HG02763 (cell line): ENCODE data around the gene EMC9.

Experiments
- ATAC-seq: cut with Tn5 transposase; IDR thresholded peaks from one replicate; pipeline ENCODE4 v1.9.1; 2021; ENCODE audit warnings: mild to moderate bottlenecking, moderate library complexity; ENCODE audit not compliant: unreplicated experiment

The EMC9 gene

DNA sequence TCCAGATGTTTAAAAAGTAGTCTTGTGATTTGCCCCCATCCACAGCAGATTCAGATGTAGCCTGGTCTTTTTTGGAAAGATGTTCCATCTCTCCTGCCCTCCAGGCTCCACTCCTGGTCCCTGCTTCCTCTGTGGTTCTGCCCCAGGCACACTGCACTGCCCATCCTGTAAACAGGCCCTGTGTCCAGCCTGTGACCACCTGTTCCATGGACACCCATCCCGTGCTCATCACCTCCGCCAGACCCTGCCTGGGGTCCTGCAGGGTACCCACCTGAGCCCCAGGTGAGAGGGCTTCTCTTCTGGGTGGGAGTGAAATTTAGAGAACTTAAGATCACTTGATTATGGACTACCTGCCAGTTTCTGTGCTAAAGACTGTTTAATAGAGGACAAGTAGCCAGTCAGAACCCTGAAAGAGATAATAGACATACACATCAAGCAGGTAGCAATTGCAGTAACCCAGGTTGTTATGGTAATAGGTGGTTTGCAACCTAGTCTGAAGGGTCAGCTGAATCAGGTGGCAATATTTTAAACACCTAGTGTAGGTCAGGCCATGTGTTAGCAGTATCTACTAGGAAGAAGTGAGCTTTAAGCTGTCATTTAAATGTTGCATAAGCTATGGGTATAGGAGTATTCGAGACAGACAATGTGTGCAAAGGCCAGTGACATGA is 8.0 kb upstream of the EMC9 start:
- ATAC-seq: no peak

DNA sequence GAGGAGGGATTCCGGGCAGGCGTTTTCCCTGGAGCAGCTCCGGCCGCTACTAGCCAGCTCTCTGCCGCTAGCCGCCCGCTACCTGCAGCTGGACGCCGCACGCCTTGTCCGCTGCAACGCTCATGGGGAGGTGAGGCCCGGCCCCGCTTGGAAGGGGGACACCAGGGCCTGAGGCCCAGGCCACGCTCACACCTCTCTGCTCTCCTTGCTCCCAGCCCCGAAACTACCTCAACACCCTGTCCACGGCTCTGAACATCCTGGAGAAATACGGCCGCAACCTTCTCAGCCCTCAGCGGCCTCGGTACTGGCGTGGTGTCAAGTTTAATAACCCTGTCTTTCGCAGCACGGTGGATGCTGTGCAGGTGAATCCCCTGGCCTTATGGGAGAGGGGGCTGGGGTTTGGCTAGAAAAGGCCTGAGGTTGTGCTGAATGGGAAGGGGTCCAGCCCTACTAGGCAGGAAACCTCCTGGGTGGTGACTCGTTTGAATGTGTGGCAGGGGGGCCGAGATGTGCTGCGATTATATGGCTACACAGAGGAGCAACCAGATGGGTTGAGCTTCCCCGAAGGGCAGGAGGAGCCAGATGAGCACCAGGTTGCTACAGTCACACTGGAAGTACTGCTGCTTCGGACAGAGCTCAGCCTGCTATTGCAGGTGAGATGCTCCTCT is 6.5 kb upstream of the EMC9 start:
- ATAC-seq: no peak

- peak; percentile 78 for ATAC-seq
Measured at GRCh38 chr14:24146978-24147760, 5.8 kb upstream of the EMC9 start, which contains the start of gene RNF31. RNF31 (plus strand) TSS chr14:24147498; CDS start chr14:24147699, 201 bp downstream.

- peak; percentile 62 for ATAC-seq
Measured at GRCh38 chr14:24146453-24146977, 5.1 kb upstream of the EMC9 start, which contains the start of gene PSME2. PSME2 (minus strand) TSS chr14:24146610; CDS start chr14:24146581, 29 bp downstream.

- no peak for ATAC-seq
Measured at GRCh38 chr14:24145690-24146452, 4.5 kb upstream of the EMC9 start.

DNA sequence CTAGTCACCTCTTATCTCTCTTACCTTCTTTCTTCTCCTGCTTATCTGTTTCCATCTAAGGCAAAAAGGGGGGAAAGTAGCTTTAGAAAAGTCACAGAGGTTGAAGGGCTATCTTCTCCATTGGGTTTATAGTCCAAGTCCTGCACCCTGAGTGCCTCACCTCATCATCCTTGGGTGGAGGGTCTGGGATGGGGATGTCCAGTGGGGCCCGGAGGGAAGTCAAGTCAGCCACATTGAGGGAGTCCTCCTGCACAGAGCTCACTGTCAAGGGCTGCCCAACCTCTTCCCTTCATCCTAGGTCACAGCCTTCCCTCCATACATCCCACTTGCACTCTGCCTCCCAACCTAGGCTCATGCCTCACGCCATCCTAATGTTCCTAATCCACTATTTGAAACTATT is 3.8 kb upstream of the EMC9 start:
- no peak for ATAC-seq

- no peak for ATAC-seq
Measured at GRCh38 chr14:24144451-24144850, 3.1 kb upstream of the EMC9 start.

- no peak for ATAC-seq
Measured at GRCh38 chr14:24143511-24143910, 2.1 kb upstream of the EMC9 start.

GRCh38 chr14:24139272-24139934 is 2.0 kb downstream of the EMC9 start:
- ATAC-seq: no peak

DNA sequence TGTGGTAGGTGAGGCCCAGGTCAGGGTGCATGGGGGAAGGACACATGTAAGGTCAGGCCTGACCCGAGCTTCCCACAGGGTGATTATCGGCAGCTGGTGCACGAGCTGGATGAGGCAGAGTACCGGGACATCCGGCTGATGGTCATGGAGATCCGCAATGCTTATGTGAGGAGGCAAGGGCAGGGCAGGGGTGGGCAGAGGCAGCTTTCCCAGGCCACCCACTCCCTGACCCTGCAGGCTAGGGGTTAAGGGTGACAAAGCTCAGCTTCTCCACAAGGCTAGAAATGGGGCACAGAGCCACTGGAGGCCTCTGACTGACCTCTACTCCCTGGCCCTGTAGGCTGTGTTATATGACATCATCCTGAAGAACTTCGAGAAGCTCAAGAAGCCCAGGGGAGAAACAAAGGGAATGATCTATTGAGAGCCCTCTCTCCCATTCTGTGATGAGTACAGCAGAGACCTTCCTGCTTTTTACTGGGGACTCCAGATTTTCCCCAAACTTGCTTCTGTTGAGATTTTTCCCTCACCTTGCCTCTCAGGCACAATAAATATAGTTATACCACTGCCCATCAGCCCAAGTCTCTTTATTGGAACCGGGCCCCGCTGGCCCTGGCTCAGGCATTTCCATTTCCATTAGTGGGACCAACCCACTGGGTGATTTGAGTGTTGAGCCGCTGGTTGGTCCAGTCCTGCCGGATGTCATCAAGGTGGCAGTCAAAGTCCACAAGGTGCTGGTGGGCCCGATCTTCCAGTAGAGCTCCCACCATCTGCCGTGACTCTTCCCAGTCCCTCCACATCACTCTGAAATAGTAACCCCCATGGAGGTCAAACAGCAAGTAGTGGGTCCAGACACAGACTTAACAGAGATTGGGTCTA is 2.8 kb downstream of the EMC9 start:
- ATAC-seq: no peak

DNA sequence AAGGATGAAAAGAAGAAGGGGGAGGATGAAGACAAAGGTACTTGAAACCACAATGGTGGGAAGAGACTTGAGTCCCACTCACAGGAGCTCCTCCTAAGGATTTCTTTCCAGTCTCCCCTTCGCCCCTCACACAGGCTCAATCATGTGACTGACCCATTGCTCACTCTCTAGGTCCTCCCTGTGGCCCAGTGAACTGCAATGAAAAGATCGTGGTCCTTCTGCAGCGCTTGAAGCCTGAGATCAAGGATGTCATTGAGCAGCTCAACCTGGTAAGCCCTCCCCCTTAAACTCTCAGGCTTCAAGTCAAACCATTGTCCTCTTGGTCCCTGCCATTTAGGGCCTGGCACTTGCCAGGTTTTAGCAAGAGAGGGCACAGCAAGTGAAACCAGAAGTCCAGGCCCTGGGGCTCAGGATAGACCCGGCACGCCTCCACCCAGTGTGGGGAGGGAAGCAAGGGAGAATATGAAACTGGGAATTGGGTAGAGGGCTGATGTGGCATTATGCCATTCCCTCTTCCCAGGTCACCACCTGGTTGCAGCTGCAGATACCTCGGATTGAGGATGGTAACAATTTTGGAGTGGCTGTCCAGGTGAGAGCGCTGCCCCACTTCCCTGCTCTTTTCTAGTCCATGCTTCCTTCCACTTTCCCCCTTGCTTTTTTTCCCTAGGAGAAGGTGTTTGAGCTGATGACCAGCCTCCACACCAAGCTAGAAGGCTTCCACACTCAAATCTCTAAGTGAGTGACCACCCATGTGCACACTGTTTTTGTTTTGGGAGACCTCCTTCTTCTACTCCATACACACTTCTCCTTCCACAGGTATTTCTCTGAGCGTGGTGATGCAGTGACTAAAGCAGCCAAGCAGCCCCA is 3.6 kb downstream of the EMC9 start:
- ATAC-seq: no peak

GRCh38 chr14:24136684-24137528 is 4.5 kb downstream of the EMC9 start:
- no peak for ATAC-seq

- peak; percentile 85 for ATAC-seq
Measured at GRCh38 chr14:24135834-24136683, 5.3 kb downstream of the EMC9 start, which contains the start of gene PSME1. PSME1 (plus strand) TSS chr14:24136194; CDS start chr14:24136263, 69 bp downstream.

- no peak for ATAC-seq
Measured at GRCh38 chr14:24135584-24135833, 5.9 kb downstream of the EMC9 start.

DNA sequence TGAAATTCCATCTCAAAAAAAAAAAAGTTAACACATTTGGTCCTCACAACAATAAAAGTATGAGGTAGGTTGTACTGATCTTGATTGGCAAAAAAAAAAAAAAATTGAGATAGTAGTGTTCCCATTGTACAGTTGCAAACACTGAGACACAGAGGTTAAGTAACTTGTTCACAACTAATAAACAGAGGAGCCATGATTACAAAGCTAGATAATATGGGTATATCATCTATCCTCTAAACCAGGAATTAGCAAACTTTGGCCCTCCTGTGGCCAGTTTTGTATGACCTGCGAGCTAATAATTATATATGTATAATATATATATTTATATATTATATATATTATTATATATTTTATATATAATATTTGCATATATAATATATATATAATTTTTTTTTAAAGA is 7.7 kb downstream of the EMC9 start:
- no peak for ATAC-seq

GRCh38 chr14:24132976-24133375 is 8.4 kb downstream of the EMC9 start:
- no peak for ATAC-seq
